Measurements from ENCODE around the gene TAF4B. TPM values are rescaled to one million over a fixed set of nuclear protein-coding genes. Genes with fewer than 3 reads are reported as not detected.

TAF4B gene
- total and polyA plus RNA-seq, 10 of the 15 experiments (the other 5 are each of a cell fraction or from before 2014, with no cell fraction given) = 2.3 to 15.0 (median 12.2) TPM

DNA sequence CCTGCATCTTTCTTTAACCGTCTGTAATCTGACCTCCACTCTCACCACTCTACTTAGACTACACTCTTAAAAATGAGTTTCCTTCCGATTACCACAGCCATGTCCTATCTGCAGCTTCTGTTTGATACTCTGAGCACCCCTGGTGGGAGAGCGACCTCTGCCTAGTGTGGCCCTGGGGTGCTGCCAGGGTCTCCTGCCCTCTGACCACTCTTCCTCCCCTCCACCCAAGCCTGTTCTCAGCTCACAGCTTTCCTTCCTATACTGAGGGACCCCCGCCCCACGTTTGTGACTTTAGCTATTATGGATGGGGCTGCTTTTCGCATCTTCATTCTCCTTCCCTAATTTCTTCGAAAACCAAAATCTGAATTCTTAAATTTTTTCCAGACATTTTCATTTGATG lies 189.4 kb downstream of the TAF4B start:
- POLR2A ChIA-PET = no interaction called here
- H3K9ac ChIP-seq (ENCODE audit: control insufficient read depth, insufficient read depth, low read length) = no peak overlapping the region
- H3K27me3 ChIP-seq (replicated peaks in 1 of 2; ENCODE audit: control insufficient read depth in 2 of 2, insufficient read depth in 2 of 2, low read length in 1 of 2) = no peaks in the 10 kb centered on the region
- no peaks in the 10 kb centered on the region for H3K36me3 ChIP-seq (ENCODE audit: control insufficient read depth in 2 of 2, insufficient read depth in 2 of 2, low read length in 1 of 2)
- TF ChIP-seq, protein P1, sequence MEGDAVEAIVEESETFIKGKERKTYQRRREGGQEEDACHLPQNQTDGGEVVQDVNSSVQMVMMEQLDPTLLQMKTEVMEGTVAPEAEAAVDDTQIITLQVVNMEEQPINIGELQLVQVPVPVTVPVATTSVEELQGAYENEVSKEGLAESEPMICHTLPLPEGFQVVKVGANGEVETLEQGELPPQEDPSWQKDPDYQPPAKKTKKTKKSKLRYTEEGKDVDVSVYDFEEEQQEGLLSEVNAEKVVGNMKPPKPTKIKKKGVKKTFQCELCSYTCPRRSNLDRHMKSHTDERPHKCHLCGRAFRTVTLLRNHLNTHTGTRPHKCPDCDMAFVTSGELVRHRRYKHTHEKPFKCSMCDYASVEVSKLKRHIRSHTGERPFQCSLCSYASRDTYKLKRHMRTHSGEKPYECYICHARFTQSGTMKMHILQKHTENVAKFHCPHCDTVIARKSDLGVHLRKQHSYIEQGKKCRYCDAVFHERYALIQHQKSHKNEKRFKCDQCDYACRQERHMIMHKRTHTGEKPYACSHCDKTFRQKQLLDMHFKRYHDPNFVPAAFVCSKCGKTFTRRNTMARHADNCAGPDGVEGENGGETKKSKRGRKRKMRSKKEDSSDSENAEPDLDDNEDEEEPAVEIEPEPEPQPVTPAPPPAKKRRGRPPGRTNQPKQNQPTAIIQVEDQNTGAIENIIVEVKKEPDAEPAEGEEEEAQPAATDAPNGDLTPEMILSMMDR (IDR thresholded peaks at IDR 0.05 in 2 of 3, conservative IDR thresholded peaks at IDR 0.05 in 1 of 3; ENCODE audit: control insufficient read depth in 2 of 3, extremely low read depth in 1 of 3, insufficient read depth in 1 of 3, low read depth in 3 of 3, low read length in 3 of 3) = no peak
- TF ChIP-seq RFX5 (IDR thresholded peaks at IDR 0.05; ENCODE audit: low read depth, low read length) (no peak), SRF (IDR thresholded peaks at IDR 0.05; ENCODE audit: low read depth in 2 of 2, low read length in 2 of 2) (no peak), HDGF (IDR thresholded peaks at IDR 0.05) (no peak), ZZZ3 (IDR thresholded peaks at IDR 0.05; ENCODE audit: control insufficient read depth, insufficient read length, low read depth) (no peak), HDAC6 (IDR thresholded peaks at IDR 0.05; ENCODE audit: unreplicated experiment) (no peak), EP300 (IDR thresholded peaks at IDR 0.05; ENCODE audit: borderline replicate concordance in 1 of 2, control insufficient read depth in 1 of 2, low read depth in 2 of 2, low read length in 2 of 2) (no peak)
- TF ChIP-seq, protein P2, sequence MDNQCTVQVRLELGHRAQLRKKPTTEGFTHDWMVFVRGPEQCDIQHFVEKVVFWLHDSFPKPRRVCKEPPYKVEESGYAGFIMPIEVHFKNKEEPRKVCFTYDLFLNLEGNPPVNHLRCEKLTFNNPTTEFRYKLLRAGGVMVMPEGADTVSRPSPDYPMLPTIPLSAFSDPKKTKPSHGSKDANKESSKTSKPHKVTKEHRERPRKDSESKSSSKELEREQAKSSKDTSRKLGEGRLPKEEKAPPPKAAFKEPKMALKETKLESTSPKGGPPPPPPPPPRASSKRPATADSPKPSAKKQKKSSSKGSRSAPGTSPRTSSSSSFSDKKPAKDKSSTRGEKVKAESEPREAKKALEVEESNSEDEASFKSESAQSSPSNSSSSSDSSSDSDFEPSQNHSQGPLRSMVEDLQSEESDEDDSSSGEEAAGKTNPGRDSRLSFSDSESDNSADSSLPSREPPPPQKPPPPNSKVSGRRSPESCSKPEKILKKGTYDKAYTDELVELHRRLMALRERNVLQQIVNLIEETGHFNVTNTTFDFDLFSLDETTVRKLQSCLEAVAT (IDR thresholded peaks at IDR 0.05) = no peak
- no peak overlapping the region for H2AFZ ChIP-seq (ENCODE audit: control insufficient read depth, low read depth, low read length)
- FAIRE-seq = no peak
- RAD21 ChIA-PET (ENCODE audit: unreplicated experiment) = no interaction called here
- 74% methylated on average over 7 of the region's 7 CpGs for WGBS (ENCODE audit: insufficient coverage, insufficient replicate concordance, low lambda C conversion rate, missing lambda C conversion rate)
- no peak for ATAC-seq
- H3K9me3 ChIP-seq (replicated peaks; ENCODE audit: control insufficient read depth, insufficient read depth, low read length) = no peaks in the 10 kb centered on the region
- H3K4me1 ChIP-seq (ENCODE audit: control insufficient read depth, insufficient read depth, low read length) = no peaks in the 10 kb centered on the region
- H3K27ac ChIP-seq (ENCODE audit: control insufficient read depth, insufficient read depth) = no peak overlapping the region
- CTCF ChIA-PET = no interaction called here
- H3K4me2 ChIP-seq (ENCODE audit: control insufficient read depth, insufficient read depth) = no peak overlapping the region
- no peak overlapping the region for H3K4me3 ChIP-seq
- no peaks in the 10 kb centered on the region for H4K20me1 ChIP-seq (ENCODE audit: control insufficient read depth, insufficient read depth)
- BruUV-seq (replicated peaks) = no TSS peak
- no peak for DNase-seq (ENCODE audit: low read depth, low spot score)
- SMC1A ChIA-PET (ENCODE audit: uncharacterized antibody, unreplicated experiment) = interaction anchor here (1.4 kb wide), 1 partner anchor 14 kb away, joined by 3 read pairs; no protein-coding TSS in a partner anchor
- in situ Hi-C loops (cut with MboI) (loop anchor here (5.0 to 25.0 kb wide), 2 partner anchors 52 to 572 kb away; no protein-coding TSS in a partner anchor), intact Hi-C loops (cut with micrococcal nuclease; ENCODE audit: unreplicated experiment) (no loop called here)
- no peaks in the 10 kb centered on the region for H3K79me2 ChIP-seq (ENCODE audit: control insufficient read depth, insufficient read depth, low read length)

All from GM12878 (cell line).